ENCODE data around the gene CRYM. TPM values are rescaled to one million over a fixed set of nuclear protein-coding genes. Genes with fewer than 3 reads are reported as not detected.
A peak's percentile ranks its signal among the peaks of the same experiment; 100 is the strongest.

CRYM gene
- total and polyA plus RNA-seq, 2 experiments from 2014 or later = not detected

DNA sequence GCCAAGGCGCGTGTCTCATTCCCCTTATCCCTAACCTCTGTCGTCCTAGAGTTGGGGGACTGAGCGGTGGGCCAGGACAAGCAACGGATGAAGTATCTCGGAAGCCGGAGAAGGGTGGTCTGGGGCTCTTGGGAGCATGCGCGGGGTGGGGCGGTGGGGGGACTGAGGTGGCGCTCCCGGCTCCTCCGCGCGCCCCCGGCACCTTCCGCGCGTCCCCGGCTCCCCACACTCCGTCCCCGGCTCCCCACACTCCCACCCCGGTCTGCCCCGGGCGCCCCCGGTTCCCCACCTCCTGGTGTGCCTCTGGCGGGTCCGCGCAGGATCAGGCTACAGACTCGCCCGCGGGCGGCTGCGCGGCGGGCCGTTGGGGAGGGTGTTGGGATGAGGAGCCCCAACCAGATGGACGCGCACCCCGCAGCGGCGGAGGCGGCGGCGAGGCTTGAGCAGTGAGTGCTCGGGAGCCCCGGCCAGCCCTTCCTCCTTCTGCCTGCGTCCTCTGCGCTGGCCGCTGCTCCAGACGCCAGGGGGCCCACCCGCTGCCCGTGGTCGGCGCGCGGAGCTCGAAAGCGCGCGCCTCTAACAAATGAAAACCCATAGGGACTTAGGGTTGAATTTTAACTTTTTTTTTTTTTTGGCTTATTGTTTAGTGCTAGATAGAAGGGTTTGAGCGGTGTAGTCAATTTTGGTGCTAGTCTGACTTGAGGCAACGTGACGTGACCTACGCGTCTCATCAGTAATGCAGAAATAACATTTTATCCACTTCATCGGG lies 5.6 kb upstream of the CRYM start:
- TF ChIP-seq CTCF (IDR thresholded peaks at IDR 0.05; ENCODE audit: low read depth, low read length) = peak; percentile 60

DNA sequence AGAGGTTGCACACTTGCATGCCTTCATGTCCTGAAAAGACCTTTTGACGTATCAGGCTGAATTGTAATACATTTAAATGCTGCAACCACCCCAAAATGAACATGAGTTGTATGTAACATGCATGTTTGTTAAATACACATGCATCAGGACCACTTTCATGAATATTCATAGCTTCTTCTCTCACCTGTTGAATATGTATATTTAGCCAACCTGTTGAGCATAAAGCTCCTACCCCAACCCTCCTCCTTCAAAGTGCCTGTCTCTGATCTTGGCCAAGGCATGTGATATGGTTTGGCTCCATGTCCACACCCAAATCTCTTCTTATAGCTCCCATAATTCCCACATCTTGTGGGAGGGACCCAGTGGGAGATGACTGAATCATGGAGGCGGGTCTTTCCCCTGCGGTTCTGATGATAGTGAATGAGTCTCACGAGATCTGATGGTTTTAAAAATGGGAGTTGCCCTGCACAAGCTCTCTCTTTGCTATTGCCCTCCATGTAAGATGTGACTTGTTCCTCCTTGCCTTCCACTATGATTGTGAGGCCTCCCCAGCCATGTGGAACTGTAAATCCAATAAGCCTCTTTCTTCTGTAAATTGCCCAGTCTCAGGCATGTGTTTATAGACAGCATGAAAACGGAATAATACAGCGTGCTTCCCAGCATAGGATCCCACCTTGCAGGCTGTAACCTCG lies 3.8 kb upstream of the CRYM start:
- no peaks in the 10 kb centered on the region for H3K4me1 ChIP-seq (ENCODE audit: low read depth)
- H3K27ac ChIP-seq = no peak overlapping the region
- H3K9me3 ChIP-seq (ENCODE audit: low read depth) = no peaks in the 10 kb centered on the region
- H3K4me3 ChIP-seq = no peak overlapping the region
- peaks cover 31% of the 10 kb centered on the region for H3K27me3 ChIP-seq
- no peak for TF ChIP-seq CTCF (IDR thresholded peaks at IDR 0.05; ENCODE audit: low read depth, low read length)
- no peak for DNase-seq (ENCODE audit: low read depth in 1 of 2, low spot score in 1 of 2)
- no peaks in the 10 kb centered on the region for H3K36me3 ChIP-seq

More for the DNA sequence above, 5.6 kb upstream of the CRYM start:
- no peaks in the 10 kb centered on the region for H3K36me3 ChIP-seq
- no peaks in the 10 kb centered on the region for H3K4me1 ChIP-seq (ENCODE audit: low read depth)
- H3K4me3 ChIP-seq = peak overlapping the region; percentile 45
- peaks cover 13% of the 10 kb centered on the region for H3K27me3 ChIP-seq
- no peak overlapping the region for H3K27ac ChIP-seq
- no peaks in the 10 kb centered on the region for H3K9me3 ChIP-seq (ENCODE audit: low read depth)
- DNase-seq (ENCODE audit: low read depth in 1 of 2, low spot score in 1 of 2) = peak; percentile 49 to 86

DNA sequence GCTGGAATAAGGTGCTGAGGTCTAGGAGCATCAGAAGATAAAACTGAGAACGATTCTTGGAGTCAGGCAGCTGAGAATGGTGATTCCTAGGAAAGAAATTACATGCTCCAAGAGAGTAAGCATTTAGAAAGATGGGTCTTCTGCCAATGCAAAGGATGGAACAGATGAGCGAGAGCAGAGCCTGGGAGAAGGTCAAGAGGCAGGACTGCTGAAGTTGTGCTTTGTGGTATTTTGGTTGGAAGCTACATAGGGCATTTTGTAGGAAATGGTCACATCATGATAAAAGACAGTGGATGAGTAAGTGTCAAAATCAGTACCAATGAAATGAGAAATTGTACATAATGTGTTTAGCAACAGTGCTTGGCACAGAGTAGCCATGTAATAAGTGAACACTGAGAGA lies 1.4 kb upstream of the CRYM start:
- no peak overlapping the region for H3K4me3 ChIP-seq
- no peaks in the 10 kb centered on the region for H3K36me3 ChIP-seq
- no peaks in the 10 kb centered on the region for H3K4me1 ChIP-seq (ENCODE audit: low read depth)
- H3K27me3 ChIP-seq = peaks cover 52% of the 10 kb centered on the region
- H3K27ac ChIP-seq = no peak overlapping the region
- no peak for DNase-seq (ENCODE audit: low read depth in 1 of 2, low spot score in 1 of 2)
- H3K9me3 ChIP-seq (ENCODE audit: low read depth) = no peaks in the 10 kb centered on the region
- TF ChIP-seq CTCF (IDR thresholded peaks at IDR 0.05; ENCODE audit: low read depth, low read length) = no peak

GRCh38 chr16:21277045-21277926 lies 804 bp downstream of the CRYM start:
- Histone ChIP-seq H3K9me3 (ENCODE audit: low read depth) (no peaks in the 10 kb centered on the region), H3K36me3 (no peaks in the 10 kb centered on the region), H3K4me3 (peak overlapping the region; percentile 31), H3K4me1 (ENCODE audit: low read depth) (no peaks in the 10 kb centered on the region), H3K27me3 (peaks cover 52% of the 10 kb centered on the region), H3K27ac (no peak overlapping the region)
- no peak for DNase-seq (ENCODE audit: low read depth in 1 of 2, low spot score in 1 of 2)
- no peak for TF ChIP-seq CTCF (IDR thresholded peaks at IDR 0.05; ENCODE audit: low read depth, low read length)

DNA sequence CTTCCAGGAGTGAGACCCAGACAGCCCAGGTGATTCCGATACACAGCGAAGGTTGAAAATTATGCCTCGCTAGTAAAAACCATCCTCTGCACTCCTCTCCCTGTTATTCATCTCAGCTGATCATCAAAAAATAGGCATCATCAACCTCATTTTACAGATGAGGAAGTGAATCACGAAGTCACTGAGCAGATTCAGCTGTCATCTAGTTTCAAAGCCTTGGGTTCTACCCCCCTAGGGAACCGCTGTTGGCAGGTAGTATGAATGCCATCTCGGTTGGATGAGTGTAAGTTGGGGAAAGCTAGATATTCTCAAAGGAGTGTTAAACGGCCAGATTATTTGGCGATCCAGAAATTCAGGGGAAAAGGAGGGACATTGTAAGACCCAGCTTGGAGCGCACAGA lies 2.0 kb downstream of the CRYM start:
- no peak for DNase-seq (ENCODE audit: low read depth in 1 of 2, low spot score in 1 of 2)
- H3K36me3 ChIP-seq = no peaks in the 10 kb centered on the region

More for the DNA sequence above, 2.0 kb downstream of the CRYM start:
- Histone ChIP-seq H3K27me3 (peaks cover 52% of the 10 kb centered on the region), H3K9me3 (ENCODE audit: low read depth) (no peaks in the 10 kb centered on the region), H3K4me1 (ENCODE audit: low read depth) (no peaks in the 10 kb centered on the region), H3K4me3 (no peak overlapping the region), H3K27ac (no peak overlapping the region)
- no peak for TF ChIP-seq CTCF (IDR thresholded peaks at IDR 0.05; ENCODE audit: low read depth, low read length)

Measured in cardiac muscle cell (in vitro differentiated cells and primary cell).